PC-9 (cell line): ENCODE data around the gene SPSB4. TPM values are rescaled to one million over a fixed set of nuclear protein-coding genes. Genes with fewer than 3 reads are reported as not detected.

Source experiments
- BruUV-seq: library from RNA; stranded (reverse); fragments of 400-500 nt; replicated peaks from 2 replicates; lab custom pipeline; 2021; lab: Mats Ljungman, UMichigan
- CTCF ChIA-PET: fragments of 300-600 bp; sonication (Branson Sonifier 250); formaldehyde crosslinking; loops from one replicate; lab custom pipeline; 2022; ENCODE audit warnings: antibody characterized with exemption; lab: Charles Lee
- POLR2A ChIA-PET: fragments of 300-600 bp; sonication (Branson Sonifier 250); formaldehyde crosslinking; loops from one replicate; lab custom pipeline; 2022; ENCODE audit warnings: antibody characterized with exemption; ENCODE audit not compliant: unreplicated experiment; lab: Charles Lee
- DNase-seq, 2 experiments: peaks; one replicate each; pipeline versions ENCODE4 v3.0.0 to v3.0.0-alpha.2; 2015 to 2022; ENCODE audit warnings: mixed read lengths in 1 of 2
- H2AFZ ChIP-seq: fragments of 200-600 bp; sonication (generic); 2 replicates; pipeline ENCODE4 v1.8.1; 2017; ENCODE audit warnings: antibody characterized with exemption
- H3F3A ChIP-seq: fragments of 200-600 bp; sonication (generic); 2 replicates; pipeline ENCODE4 v1.8.1; 2017; ENCODE audit warnings: antibody characterized with exemption, mild to moderate bottlenecking, low read depth; ENCODE audit not compliant: insufficient read depth
- H3K27ac ChIP-seq: fragments of 200-600 bp; sonication (generic); 2 replicates; pipeline ENCODE4 v1.6.1; 2016; ENCODE audit warnings: mixed run types
- H3K27me3 ChIP-seq: fragments of 200-600 bp; sonication (generic); 2 replicates; pipeline ENCODE4 v1.6.1; 2016; ENCODE audit warnings: low read depth, mixed run types; ENCODE audit not compliant: insufficient read depth
- H3K36me3 ChIP-seq: fragments of 200-600 bp; sonication (generic); 2 replicates; pipeline ENCODE4 v1.6.1; 2016; ENCODE audit warnings: low read depth, mixed run types
- H3K4me1 ChIP-seq: fragments of 200-600 bp; sonication (generic); replicated peaks from 2 replicates; pipeline ENCODE4 v1.6.1; 2016; ENCODE audit warnings: mixed run types; ENCODE audit not compliant: insufficient read depth
- H3K4me2 ChIP-seq: fragments of 200-600 bp; sonication (generic); 2 replicates; pipeline ENCODE4 v1.6.1; 2017; ENCODE audit warnings: mixed run types
- H3K4me3 ChIP-seq: fragments of 200-600 bp; sonication (generic); 2 replicates; pipeline ENCODE4 v1.6.1; 2016; ENCODE audit warnings: mixed run types
- H3K79me2 ChIP-seq: fragments of 200-600 bp; sonication (generic); 2 replicates; pipeline ENCODE4 v1.6.1; 2017; ENCODE audit warnings: low read depth, mixed run types
- H3K9me2 ChIP-seq: fragments of 200-600 bp; sonication (generic); 2 replicates; pipeline ENCODE4 v1.8.1; 2017; ENCODE audit warnings: mild to moderate bottlenecking; ENCODE audit not compliant: insufficient read depth
- H3K9me3 ChIP-seq: fragments of 200-600 bp; sonication (generic); 2 replicates; pipeline ENCODE4 v1.8.1; 2016; ENCODE audit warnings: low read depth; ENCODE audit not compliant: insufficient read depth
- H4K20me1 ChIP-seq: fragments of 200-600 bp; sonication (generic); 2 replicates; pipeline ENCODE4 v1.8.1; 2017; ENCODE audit not compliant: insufficient read depth
- CTCF ChIP-seq: fragments of 200-600 bp; sonication (generic); conservative IDR thresholded peaks from 2 replicates; pipeline ENCODE4 v1.6.1; 2017; ENCODE audit warnings: mixed run types, antibody characterized with exemption, mild to moderate bottlenecking, moderate library complexity
- EZH2 ChIP-seq: fragments of 200-600 bp; sonication (generic); IDR thresholded peaks from 2 replicates; pipeline ENCODE4 v1.8.0; 2017; ENCODE audit warnings: antibody characterized with exemption, low read depth
- intact Hi-C: fragments of 100-400 bp; cut with micrococcal nuclease; formaldehyde crosslinking; loops from one replicate; pipeline ENCODE4 v1.10.0; 2022; ENCODE audit not compliant: unreplicated experiment
- total RNA-seq: library from RNA; stranded (reverse); gene quantifications from 2 replicates; pipeline ENCODE4 v1.2.3, GENCODE V29; 2021

SPSB4 gene
- total RNA-seq, 1 experiment from 2014 or later = not detected

GRCh38 chr3:141089339-141090152 is 38.4 kb downstream of the SPSB4 start:
- CTCF ChIA-PET = no interaction called here
- Histone ChIP-seq H3F3A (no peaks in the 10 kb centered on the region), H3K4me2 (no peak overlapping the region), H3K27ac (no peak overlapping the region), H3K9me3 (no peaks in the 10 kb centered on the region), H2AFZ (no peak overlapping the region), H3K27me3 (peaks cover 16% of the 10 kb centered on the region), H4K20me1 (no peaks in the 10 kb centered on the region), H3K4me1 (no peaks in the 10 kb centered on the region), H3K36me3 (no peaks in the 10 kb centered on the region), H3K9me2 (no peaks in the 10 kb centered on the region), H3K79me2 (no peaks in the 10 kb centered on the region), H3K4me3 (no peak overlapping the region)
- POLR2A ChIA-PET = no interaction called here
- intact Hi-C loops = no loop called here
- DNase-seq = no peak
- TF ChIP-seq EZH2 (no peak), CTCF (no peak)
- no TSS peak for BruUV-seq

- no peak overlapping the region for H3K4me3 ChIP-seq
- peaks cover 16% of the 10 kb centered on the region for H3K27me3 ChIP-seq
- no peak overlapping the region for H2AFZ ChIP-seq
- TF ChIP-seq CTCF (no peak), EZH2 (no peak)
- no TSS peak for BruUV-seq
- H3F3A ChIP-seq = no peaks in the 10 kb centered on the region
- H3K4me1 ChIP-seq = no peaks in the 10 kb centered on the region
- no peak for DNase-seq
- H3K79me2 ChIP-seq = no peaks in the 10 kb centered on the region
- H3K36me3 ChIP-seq = no peaks in the 10 kb centered on the region
- POLR2A ChIA-PET = no interaction called here
- no peaks in the 10 kb centered on the region for H4K20me1 ChIP-seq
- H3K9me2 ChIP-seq = no peaks in the 10 kb centered on the region
- H3K4me2 ChIP-seq = no peak overlapping the region
- H3K27ac ChIP-seq = no peak overlapping the region
- H3K9me3 ChIP-seq = no peaks in the 10 kb centered on the region
- intact Hi-C loops = no loop called here
- CTCF ChIA-PET = no interaction called here
Observed at GRCh38 chr3:141091426-141091825, 40.3 kb downstream of the SPSB4 start.

DNA sequence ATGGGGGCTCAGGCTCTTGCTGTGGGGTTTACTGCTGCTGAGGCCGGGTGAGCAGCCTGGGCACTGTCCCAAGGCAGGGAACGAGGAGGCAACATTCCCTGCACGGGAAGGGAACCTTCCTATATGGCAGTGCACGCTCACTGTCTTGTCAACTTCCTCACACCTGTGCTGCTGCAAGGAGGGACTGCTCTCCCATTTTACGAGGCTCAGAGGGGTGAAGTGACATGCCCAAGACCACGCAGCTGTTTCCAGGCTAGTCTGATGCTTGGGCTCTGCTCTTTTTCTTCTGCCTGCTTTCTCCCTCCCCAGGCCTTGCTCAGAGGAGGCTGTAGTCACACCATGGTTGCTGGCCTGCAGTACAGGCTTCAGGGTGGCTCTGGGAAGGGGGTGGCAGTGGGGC is 41.5 kb downstream of the SPSB4 start:
- H3K27ac ChIP-seq = no peak overlapping the region
- ChIA-PET CTCF (no interaction called here), POLR2A (no interaction called here)
- H3F3A ChIP-seq = no peaks in the 10 kb centered on the region
- DNase-seq = no peak
- H3K79me2 ChIP-seq = no peaks in the 10 kb centered on the region
- BruUV-seq = no TSS peak
- H2AFZ ChIP-seq = no peak overlapping the region
- H4K20me1 ChIP-seq = no peaks in the 10 kb centered on the region
- TF ChIP-seq EZH2 (no peak), CTCF (no peak)
- intact Hi-C loops = no loop called here
- no peaks in the 10 kb centered on the region for H3K9me3 ChIP-seq
- H3K9me2 ChIP-seq = no peaks in the 10 kb centered on the region
- no peaks in the 10 kb centered on the region for H3K36me3 ChIP-seq
- no peak overlapping the region for H3K4me3 ChIP-seq
- no peaks in the 10 kb centered on the region for H3K4me1 ChIP-seq
- no peak overlapping the region for H3K4me2 ChIP-seq
- peaks cover 16% of the 10 kb centered on the region for H3K27me3 ChIP-seq
